Stimulated activated CD8-positive, alpha-beta memory T cell treated with anti-CD3 and anti-CD28 coated beads, Interleukin-12 subunit alpha, Interleukin-12 subunit beta, amount 100 ng/mL, for 4 hours (primary cell): ENCODE data around the gene SLC43A3.
A peak's percentile ranks its signal among the peaks of the same experiment; 100 is the strongest.

ENCODE experiments used
- DNase-seq: peaks from one replicate; pipeline ENCODE4 v3.0.0-alpha.2; 2020; ENCODE audit warnings: low read depth

Gene SLC43A3

DNA sequence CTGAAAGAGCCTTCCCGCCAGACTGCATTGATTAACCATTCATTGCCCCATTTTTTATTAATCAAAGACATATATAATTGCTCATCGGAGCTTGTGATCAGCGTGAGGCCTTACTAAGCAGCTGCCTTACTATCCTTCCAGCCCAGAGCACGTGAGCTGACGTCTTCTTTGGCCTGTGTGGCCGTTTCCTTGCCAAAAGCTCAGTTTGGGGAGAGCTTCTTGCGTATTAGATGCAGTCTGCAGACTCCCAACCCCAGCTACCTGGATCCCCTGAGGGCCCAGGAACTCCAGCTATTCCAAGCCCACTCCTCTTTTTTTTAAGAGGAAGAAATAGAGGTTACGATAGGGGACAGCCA is 784 bp upstream of the SLC43A3 start:
- no peak for DNase-seq

- no peak for DNase-seq
Observed at GRCh38 chr11:57426439-57426928, 437 bp downstream of the SLC43A3 start.

DNA sequence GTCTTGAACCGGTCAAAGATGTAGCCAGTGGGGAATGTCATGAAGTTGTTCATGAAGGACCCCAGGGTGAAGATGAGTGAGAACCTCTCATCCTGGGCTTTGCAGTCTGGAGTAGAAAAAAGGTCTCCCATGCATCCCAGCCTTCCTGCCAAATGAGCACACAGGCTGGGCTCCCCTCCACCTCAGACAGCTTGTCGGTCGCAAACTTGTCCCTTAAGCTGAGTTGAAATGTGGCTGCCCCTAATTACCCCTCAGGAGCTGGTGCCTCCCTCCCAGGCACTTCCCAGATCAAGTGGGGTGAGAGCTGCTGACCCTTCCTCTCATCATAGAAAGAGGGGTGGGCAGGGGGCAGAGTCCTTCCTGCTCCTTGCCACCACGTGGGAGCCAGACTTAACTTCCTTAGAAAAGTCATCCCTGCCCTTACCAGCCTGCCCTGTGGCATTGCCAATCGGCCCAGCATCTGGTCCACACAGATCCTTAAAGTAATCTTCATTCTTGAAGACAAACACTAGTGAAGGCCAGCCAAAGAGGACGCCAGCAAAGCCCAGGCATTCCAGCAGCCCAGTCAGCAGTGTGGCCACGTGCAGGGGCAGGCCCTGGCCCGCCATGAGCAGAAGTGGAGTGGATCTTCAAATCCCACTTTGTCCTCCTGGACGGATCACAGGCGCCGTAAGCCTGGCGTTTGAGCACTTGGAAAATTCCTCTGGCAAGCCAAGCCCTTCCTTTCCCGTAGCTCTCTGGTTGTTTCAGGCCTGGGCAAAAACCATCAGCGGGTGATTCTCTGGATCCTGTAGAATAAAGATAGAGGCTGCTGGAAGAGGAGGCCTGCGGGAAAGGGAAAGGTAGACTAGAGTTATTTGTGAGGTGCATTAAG is 1.1 kb downstream of the SLC43A3 start:
- no peak for DNase-seq

DNA sequence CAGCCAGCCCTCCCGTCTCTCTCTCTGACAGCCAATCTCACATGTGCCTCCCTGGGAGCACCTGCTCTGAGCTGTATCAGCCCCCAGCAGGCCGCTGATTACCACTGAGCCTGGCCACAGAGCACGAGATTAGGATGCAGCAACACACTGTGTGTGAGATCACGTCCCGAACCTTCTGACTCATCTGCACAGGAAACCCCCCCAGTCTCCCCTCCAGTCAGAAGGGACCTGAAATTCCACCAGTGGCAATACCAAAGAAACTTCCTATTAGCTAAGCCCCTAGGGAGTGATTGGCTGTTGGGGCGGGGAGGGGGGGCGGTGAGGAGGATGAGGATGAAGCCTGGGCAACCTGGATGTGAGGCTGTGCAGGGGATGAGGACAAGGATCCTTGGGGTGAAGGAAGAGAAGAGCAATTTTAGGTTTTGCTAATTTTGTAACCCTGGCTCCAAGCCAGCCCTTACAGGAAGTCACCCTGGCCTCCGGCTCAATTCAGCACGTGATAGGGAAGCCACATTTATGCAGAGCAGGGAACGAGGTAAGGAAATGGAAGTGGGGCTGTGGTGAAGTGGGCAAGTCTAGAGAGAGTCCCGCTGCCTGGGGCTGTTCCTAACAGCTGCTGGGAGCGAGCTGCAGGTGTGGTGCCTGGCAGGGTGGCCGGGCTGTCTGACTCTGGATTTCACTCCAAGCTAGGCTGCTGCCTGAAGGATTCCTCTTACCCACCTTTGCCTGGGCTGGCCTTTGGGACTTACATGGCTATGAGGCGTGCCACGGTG is 1.9 kb downstream of the SLC43A3 start:
- DNase-seq: peak; percentile 76

DNA sequence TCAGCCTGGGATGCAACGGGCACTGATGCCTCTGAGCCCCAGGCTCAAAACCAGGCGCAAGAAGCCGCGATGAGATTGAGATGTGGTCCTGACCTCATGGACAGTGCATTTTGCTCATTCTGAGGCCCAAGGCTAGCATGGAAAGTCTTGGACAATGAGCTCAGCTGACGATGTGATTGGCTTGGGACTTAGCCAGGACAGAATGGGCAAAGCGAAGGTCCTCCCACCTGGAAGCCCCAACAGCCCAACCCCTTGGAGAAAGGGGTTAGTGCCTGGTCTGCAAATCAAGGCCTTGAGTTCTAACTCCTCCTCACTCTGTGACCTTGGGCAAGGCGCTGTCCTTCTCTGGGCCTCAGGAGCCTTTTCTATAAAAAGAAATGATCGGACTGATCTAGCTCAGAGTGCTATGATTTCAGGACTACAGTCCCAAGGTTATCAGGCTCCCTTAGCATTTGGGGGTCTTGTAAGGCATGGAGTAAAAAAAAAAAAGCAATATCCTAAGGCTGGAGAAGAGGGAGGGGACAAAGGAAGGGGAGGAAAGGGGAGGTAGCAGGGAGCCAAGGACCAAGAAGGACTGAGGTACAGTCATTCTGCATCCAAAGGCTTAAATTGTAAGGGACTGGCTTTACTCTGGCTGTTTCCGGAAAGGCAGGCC is 2.7 kb downstream of the SLC43A3 start:
- DNase-seq: no peak

DNA sequence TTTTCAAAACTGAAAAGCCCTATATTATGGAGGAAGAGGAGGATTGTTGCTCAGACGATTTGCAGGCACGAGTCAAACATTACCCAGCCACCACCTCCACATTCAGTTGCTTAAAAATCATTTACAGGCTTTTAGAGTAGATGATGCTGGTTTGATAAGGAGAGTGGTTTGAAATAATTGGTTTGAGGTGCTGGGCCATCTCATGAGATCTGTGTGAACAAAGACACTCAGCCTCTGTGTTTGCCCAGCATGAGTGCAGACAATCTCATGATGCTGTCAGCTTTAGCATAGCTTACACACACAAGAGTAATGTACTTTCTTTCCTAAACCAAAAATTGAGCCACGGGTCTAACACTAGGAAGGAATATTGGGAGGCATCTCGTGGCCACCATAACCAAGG is 4.3 kb downstream of the SLC43A3 start:
- DNase-seq: no peak

GRCh38 chr11:57421805-57422204 is 5.1 kb downstream of the SLC43A3 start:
- no peak for DNase-seq

- DNase-seq: no peak
Observed at GRCh38 chr11:57421066-57421465, 5.9 kb downstream of the SLC43A3 start.

- DNase-seq: no peak
Observed at GRCh38 chr11:57419146-57419545, 7.8 kb downstream of the SLC43A3 start.

DNA sequence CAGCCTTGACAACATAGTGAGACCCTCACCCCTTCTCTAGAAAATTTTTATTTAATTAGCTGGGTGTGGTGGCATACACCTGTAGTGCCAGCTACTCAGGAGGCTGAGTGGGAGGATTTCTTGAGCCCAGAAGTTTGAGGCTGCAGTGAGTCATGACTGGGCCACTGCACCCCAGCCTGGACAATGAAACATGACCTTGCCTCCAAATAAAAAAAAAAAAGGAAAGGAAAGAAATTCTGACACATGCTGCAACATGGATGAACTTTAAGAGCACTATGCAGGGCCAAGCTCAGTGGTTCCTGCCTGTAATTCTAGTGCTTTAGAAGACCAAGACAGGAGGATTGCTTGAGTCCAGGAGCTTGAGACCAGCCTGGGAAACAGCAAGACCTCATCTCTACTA is 8.8 kb downstream of the SLC43A3 start:
- DNase-seq: no peak

DNA sequence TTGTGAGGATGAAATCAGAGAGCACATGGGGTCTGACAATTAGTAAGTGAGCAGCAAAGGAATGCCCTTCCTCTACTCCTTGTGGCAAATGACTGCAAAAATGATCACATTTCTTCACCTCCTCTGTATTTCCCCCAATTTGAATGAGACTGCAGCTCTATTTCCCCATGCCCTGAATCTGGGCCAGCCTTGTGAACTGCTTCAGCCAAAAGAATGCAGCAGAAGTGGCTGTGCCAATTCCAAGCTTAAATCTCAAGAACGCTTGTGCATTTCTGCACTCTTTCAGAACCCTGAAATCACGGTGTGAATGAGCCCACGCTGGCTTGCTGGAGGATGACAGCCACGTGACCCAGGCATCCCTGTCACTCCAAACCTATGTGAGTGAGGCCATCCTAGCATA is 9.9 kb downstream of the SLC43A3 start:
- DNase-seq: no peak

- no peak for DNase-seq
Observed at GRCh38 chr11:57416436-57416835, 10.5 kb downstream of the SLC43A3 start.

DNA sequence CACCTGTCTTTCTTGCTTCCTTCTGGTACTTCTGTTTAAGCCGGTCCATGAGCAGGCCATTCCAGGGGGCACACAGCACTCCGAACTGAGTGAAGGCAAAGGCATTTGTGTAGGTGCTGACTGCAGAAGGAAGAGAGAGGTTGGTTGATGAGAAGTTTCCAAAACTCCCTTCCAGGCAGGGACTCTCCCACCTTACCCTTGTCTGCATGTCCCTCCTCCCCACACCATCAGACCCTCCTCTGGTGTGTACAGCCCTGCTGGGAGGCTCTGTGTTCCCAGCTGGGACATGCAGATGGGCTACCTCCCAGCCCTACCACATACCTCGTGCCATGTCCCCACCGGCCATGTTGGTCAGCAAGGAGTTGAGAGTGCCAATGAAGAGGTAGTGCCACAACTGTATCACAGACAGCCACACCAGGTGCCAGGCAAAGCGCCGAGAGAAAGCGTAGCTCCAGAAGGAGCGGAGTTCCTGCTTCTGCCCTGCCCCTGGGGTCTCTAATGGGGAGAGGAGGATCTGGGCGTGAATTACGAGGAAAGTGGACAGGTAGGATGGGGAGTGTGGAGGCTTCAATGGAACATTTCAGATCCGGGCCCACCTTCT is 12.2 kb downstream of the SLC43A3 start:
- no peak for DNase-seq

DNA sequence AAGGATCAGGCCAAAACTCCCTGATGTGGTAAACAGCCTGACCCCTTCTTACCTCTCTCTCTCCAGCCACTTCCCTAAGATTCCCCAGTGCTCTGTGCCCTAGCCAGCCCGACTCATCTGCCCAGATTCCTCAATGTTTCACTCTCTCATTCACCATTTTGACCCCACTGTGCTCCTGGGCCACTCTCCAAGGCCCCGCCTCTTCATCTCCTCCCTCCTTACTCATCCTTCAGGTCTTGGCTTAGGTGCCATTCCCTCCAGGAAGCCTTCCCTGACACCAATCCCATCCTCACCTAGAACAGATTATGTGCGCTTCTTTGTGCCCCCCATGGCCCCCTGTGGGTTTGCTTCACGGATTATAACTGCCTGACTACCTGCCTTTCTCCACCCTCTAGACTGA is 13.2 kb downstream of the SLC43A3 start:
- DNase-seq: no peak

- no peak for DNase-seq
Observed at GRCh38 chr11:57410287-57410686, 16.6 kb downstream of the SLC43A3 start.

DNA sequence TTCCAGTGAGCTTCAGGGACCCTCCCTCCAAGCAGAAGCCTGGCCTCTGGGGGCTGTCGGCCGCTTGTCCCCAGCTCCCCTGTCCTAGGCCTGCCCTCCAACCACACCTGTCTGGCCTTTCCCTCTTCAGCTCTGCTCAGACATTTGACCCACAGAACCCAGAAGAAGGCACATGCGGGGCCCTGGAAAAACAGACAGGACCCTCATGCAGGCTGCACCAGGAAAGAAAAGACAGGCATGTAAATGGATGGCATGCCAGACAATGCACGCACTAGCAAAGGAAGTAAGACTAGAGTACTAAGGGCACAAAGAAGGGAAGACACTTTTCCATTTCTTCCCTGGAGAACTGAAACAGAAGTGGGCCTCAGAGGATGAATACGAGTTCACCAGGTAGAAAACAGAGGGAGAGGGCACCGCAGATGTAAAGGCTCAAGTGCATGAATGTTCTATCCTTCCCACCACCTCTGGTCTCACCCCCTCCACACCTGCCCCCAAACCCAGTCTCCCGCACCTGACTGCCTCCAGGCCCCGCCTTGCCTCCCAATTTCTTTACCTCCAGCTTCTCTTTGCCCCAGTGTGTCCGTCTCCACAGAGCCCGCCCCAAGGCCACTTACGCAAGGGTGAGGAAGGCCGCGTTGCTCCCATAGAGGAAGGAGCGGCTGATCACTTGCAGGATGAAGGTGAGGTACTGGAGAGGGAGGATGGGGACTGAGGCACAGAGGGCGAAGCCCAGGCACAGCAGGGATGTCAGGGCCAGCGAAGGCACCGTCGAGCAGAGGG is 17.4 kb downstream of the SLC43A3 start:
- no peak for DNase-seq

DNA sequence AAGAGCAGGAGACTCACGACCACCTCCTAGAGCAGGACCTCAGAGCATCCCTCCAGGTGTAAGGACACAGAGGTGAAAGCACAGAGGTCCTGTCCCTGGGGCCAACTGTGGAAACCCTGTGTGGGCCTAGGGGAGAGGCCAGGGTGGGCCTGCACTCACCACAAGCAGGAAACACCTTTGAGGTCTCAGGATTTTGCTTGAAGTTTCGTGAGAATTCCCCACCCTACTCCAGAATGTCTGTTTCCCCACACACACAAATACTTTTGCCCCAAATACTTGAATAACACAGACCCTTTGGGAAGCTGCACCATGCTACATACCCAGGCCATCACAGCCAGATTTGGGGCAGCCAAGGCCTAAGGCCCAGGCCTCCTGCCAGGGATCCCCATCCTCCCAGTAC is 18.1 kb downstream of the SLC43A3 start:
- DNase-seq: no peak

- DNase-seq: no peak
Observed at GRCh38 chr11:57407941-57408475, 18.9 kb downstream of the SLC43A3 start.

DNA sequence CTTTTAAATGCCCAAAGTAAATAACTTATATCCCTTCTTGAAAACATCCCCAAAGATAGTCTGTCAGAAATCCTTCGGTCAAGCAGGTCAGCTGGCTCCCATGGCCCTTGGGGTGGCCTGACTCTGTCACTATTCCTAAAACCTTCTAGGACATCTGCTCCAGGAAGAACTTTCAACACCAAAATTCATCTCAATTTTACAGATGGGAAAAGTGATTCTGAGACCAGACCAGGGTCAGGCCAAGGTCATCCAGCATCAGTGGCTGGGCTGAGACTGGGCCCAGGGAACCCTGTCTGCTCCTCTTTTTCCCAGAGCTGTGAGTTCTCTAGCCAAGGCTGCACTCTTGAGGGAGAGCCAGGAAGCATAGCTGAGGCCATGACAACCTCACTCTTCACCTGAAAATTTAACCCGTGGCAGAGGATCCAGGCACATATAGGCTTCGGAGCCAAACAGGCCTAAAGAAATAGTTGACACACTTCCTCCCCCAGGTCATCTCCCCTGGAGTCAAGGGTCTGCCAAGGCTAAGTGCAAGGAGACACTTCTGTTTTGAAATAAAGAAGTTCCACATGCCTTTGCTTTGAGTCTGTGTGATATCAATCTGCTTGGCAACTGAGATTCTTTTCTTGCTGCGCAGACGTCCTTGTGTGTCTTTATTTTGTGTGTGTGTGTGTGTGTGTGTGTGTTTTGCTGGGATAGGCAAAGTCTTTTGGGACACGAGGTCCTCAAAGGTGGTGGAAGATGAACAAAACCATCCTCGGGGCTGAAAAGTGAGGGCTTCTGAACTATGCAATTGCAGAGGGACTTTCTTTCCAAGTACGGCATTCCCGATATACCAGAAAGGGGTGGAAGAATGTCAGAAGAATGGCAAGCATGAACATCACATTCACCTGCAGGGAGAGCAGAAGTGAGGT is 19.7 kb downstream of the SLC43A3 start:
- DNase-seq: no peak

DNA sequence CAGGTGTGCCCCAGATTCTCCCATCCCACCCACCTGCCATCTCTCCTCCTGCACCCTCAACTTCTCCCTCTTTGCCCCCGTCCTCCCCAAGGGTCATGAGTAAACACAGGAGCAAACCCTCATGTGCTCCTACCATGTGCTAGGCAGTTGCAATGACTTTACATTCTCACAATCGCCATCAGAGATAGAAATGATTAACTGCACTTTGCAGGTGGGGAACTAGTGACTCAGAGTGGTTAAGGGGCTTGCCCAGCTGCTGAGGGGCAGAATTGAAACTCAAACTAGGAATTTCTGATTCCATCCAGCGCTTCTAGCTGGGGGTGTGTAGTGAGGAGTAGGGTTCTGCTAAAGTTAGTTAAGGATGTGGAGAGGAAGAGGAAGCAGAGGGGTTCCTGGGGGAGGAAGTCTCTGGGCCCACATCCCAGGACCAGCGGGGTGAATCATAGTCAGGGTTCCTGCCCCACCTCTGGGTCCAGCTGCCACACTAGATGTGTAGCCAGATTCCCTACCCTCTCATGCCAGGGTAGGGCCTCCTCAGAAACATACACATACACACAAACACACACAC is 20.5 kb downstream of the SLC43A3 start:
- DNase-seq: peak; percentile 19
